SHP77 (cell line): Measurements from ENCODE around the gene FOXA3.
"Not testable (repeated sequence)": the region's sequence is repeated elsewhere in the genome, so short reads cannot be mapped to it uniquely, and the experiment has no call there.

Experiments
- DNase-seq, 2 experiments: peaks; one replicate each; lab custom pipeline; 2025; lab: John Stamatoyannopoulos, UW

FOXA3 gene

DNA sequence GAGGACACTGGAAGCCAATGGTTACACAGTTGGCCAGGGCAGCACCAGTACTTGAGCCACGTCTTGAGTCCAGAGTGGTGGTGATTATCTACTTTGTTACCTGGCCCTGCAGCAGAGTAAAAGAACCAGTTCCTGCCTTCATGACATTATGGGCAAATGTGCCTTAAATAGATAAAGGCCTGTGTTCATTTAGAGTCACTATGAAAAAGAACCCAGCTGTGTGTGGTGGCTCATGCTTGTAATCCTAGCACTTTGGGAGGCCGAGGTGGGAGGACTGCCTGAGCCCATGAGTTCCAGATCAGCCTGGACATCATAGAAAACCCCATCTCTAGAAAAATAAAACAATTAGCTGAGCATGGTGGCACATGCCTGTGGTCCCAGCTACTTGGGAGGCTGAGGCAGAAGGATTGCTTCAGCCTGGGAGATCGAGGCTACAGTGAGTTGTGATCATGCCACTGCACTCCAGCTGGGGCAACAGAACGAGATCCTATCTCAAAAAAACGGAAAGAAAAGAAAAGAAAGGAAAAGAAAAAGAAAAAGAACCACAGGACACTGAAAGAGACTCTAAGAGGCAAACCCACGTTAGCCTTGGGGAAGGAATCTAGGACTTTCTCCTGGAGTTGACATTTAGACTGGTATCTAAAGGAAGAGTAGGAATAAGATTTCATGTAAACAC lies 25.2 kb downstream of the FOXA3 start:
- no peak for DNase-seq

DNA sequence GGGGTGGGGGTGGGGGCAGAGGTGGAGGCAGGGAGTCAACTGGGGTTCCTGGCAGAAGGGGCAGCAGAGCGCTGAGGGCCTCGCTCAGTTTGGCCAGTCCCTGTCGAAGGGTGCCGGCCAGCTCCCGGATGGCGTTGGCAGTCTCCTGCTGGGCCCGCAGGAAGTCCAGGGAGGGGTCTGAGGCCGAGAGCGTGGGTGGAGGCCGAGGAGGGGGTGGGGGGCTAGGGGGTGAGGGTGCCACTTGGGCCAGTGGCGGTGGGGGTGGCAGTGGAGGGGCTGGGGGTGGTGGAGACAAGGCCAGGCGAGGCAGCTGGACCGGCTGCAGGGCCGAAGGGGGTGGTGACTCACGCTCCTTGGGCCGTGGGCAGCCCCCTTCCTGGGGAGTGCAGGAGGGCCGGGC lies 26.8 kb downstream of the FOXA3 start:
- DNase-seq, result no peak

DNA sequence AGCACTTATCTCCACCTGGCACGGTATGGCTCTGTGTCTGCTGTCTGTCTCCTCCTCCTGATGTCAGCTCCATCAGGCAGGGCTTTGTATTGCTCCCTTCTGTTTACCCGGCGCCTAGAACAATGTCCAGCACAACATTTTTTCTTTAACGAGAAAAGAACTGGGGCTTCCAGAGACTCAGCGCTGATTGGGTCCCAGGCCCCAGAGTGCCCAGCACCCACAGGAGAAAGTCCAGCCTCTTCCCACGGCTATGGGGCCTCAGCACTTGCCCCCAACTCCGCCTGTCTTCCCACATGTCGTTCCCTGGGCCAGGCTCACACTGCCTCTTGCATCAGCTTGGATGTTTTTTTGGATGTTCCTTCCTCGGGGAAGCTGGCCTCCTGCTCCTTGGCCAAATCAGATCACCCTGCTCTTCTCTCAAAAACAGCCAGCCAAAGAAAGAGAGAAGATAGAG lies 31.4 kb downstream of the FOXA3 start:
- no peak for DNase-seq

GRCh38 chr19:45895983-45896599 lies 32.0 kb downstream of the FOXA3 start:
- DNase-seq, result not testable (repeated sequence)

- DNase-seq, result no peak
Observed at GRCh38 chr19:45897261-45897812, 33.2 kb downstream of the FOXA3 start.

DNA sequence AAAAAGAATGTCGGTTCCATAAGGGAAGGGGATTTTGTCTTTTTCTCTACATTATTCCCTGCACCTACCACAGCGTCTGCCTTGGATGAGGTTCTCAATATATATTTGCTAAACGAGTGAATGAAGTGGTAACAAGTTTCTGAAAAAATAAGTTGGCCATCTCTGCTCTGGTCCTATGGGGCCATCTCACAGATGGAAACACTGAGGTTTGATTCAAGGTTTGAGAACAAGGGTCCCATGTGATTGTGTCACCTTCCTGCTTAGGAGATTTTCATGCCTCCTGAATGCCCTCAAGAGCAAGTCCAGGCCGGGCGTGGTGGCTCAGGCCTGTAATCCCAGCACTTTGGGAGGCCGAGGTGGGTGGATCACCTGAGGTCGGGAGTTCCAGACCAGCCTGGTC lies 35.1 kb downstream of the FOXA3 start:
- no peak for DNase-seq

DNA sequence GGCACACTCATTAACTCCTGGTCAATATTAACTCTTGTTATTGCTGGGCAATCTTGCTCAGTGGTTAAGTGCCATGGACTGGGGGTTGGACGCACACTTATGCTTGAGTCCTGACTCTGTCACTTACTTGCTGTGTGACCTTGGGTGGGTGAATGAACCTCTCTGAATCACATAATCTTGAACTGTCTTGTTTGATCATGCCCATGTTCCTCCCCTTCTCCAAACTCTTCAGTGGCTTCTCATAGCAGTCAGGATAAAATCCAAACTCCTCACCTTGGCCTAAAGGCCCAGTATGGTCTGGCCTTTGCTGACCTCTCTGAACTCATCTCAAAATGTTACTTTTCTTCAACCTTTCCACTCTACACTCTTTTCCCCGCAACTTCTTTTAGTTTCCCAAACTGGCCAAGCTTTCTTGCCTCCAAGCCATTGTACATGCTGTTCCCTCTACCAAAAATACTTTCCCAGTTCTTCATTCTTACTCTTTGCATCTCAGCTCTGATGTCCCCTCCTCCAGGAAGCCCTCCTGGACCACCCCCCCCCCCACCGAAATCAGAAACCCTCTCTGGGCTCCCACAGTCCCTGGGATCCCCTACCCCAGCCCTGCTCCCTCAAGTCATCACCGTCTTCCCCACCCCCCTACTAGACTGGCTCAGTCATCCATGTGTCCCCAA lies 35.9 kb downstream of the FOXA3 start:
- DNase-seq, result no peak

DNA sequence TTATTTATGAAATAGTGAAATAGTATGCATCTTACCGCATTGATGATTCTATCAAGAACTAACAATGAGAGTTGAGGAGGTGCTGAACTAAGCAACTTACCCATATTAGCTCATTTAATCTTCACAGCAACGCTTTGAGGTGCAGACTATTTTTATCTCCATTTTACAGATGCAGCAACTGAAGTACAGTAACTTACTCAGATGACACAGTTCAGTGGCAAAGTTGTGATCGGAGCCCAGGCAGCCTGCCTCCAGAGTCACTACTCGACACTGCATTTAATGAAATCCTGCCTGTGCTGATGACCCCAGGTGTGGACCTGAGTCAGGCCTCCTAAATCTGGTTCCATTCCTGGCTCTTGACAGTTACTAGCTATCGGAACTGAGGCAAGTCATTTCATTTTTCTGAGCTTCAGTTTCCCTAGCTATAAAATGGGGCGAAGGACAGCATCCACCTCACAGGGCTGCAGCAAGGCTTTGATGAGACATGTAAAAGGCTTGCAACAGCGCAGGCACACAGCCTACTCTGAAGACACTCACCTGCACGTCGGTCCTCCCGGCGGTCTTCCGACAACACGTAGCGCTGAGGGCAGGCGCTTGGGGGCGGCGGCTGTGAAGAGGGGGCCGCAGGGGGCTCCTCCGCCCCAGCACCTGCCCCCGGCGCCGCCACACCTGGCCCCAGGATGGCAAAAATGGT lies 36.8 kb downstream of the FOXA3 start:
- DNase-seq, result no peak

- DNase-seq, result peak in 1 of 2 experiments; percentile 26
Observed at GRCh38 chr19:45901432-45901911, 37.3 kb downstream of the FOXA3 start.

DNA sequence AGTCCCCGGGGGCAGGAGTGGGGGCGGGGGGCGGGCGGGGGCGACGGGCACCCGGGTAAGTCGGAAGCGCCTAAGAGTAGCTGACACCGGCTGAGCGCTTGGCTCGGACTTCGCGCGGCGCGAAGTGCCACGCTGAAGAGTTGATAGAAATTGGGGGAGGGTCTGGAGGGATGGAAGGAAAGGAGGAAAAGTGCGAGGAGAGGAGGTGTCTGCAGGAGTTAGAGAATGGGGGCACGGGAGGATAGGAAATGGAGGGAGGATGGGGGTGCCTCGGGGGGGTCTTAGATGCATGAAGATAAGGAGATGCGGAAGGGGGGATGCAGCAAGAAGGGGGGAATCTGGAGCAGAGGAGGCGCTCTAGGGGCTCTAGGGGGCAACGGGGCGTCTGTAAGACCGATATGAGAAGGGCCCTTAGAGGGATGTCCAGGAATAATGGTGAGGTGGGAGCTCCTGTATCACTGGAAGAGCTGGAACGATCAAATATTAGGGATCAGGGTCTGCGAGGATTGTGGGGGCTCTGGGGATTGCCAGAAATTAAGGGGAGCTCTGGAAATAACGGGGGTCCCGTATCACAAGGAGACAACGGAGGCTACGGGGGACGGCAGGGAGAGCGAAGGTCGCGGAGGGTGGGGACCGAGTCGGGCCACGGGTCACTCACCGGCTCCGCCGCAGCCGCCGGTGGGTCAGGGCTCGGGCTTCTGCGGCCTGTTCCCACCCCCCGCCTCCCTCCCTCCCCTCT lies 38.0 kb downstream of the FOXA3 start, which contains the start of gene MYPOP:
Gene MYPOP (minus strand): TSS at position 702 of the 739 bp plus-strand sequence. CDS start 840 bp downstream, outside the sequence.
- no peak for DNase-seq

- peak; percentile 93 to 94 for DNase-seq
Observed at GRCh38 chr19:45902651-45903625, 38.8 kb downstream of the FOXA3 start.

GRCh38 chr19:45905011-45905410 lies 40.9 kb downstream of the FOXA3 start:
- no peak for DNase-seq

DNA sequence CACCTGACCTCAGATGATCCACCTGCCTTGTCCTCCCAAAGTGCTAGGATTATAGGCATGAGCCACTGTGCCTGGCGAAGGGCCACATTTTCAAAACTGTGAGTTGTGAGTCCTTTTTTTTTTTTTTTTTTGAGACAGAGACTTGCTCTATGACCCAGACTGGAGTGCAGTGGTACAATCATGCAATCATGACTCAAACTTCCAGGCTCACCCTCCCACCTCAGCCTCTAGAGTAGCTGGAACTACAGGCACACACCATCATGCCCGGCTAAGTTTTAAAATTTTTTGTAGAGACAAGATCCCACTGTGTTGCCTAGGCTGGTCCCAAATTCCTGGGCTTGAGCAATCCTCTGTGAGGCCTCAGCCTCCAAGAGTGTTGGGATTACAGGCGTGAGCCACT lies 42.1 kb downstream of the FOXA3 start:
- DNase-seq, result no peak

GRCh38 chr19:45908956-45909355 lies 44.8 kb downstream of the FOXA3 start:
- no peak for DNase-seq

- no peak for DNase-seq
Observed at GRCh38 chr19:45911291-45911690, 47.2 kb downstream of the FOXA3 start.

GRCh38 chr19:45913874-45914830 lies 50.0 kb downstream of the FOXA3 start, which contains the start of gene NANOS2:
NANOS2 (minus strand) TSS chr19:45914778; CDS start chr19:45914693, 85 bp downstream.
- peak in 1 of 2 experiments; percentile 16 for DNase-seq

GRCh38 chr19:45917421-45918091 lies 53.4 kb downstream of the FOXA3 start:
- DNase-seq, result no peak

- DNase-seq, result no peak
Observed at GRCh38 chr19:45918721-45919120, 54.6 kb downstream of the FOXA3 start.
